SK-N-SH (cell line): ENCODE data around the gene VPS13C. TPM values are rescaled to one million over a fixed set of nuclear protein-coding genes. Genes with fewer than 3 reads are reported as not detected.
A peak's percentile ranks its signal among the peaks of the same experiment; 100 is the strongest.

ENCODE experiments used
- CTCF ChIA-PET: fragments of 300-600, 350-600 bp; formaldehyde crosslinking; extraction: SDS; loops from one replicate; lab custom pipeline; 2021; lab: Yijun Ruan, JAX
- POLR2A ChIA-PET: fragments of 350-600 bp; sonication (Branson Sonifier 250); formaldehyde crosslinking; extraction: SDS; loops from one replicate; lab custom pipeline; 2020; ENCODE audit warnings: antibody characterized with exemption, inconsistent platforms; lab: Yijun Ruan, JAX
- DNase-seq: peaks from one replicate; pipeline ENCODE4 v3.0.0; 2012
- H2AFZ ChIP-seq: fragments of 200-600 bp; sonication (generic); 2 replicates; pipeline ENCODE4 v1.8.1; 2016; ENCODE audit warnings: antibody characterized with exemption, mild to moderate bottlenecking, low read depth
- H3F3A ChIP-seq: fragments of 200-600 bp; sonication (generic); replicated peaks from 2 replicates; pipeline ENCODE3; 2016; ENCODE audit warnings: antibody characterized with exemption, mild to moderate bottlenecking; ENCODE audit not compliant: insufficient read depth
- H3K27ac ChIP-seq, 2 experiments: fragments of 200-500 bp in 1 of 2; fragments of 200-600 bp in 1 of 2; sonication (Bioruptor generic) in 1 of 2; sonication (generic), shearing (Covaris generic) in 1 of 2; 2 replicates each; pipeline versions ENCODE4 v1.5.1 to v1.6.1; 2014 to 2016; ENCODE audit warnings: low read depth in 2 of 2, inconsistent platforms in 1 of 2, low read length in 1 of 2, mild to moderate bottlenecking in 1 of 2, mixed read lengths in 1 of 2
- H3K27me3 ChIP-seq: fragments of 200-600 bp; sonication (generic), shearing (Covaris generic); 2 replicates; pipeline ENCODE4 v1.6.1; 2016; ENCODE audit warnings: mixed run types; ENCODE audit not compliant: insufficient read depth
- H3K36me3 ChIP-seq, 2 experiments: fragments of 200-500 bp in 1 of 2; fragments of 200-600 bp in 1 of 2; sonication (Bioruptor generic) in 1 of 2; sonication (generic) in 1 of 2; replicated peaks in 1 of 2; 2 replicates each; pipeline versions ENCODE3 to v1.5.1; 2014 to 2016; ENCODE audit warnings: low read length in 1 of 2, mild to moderate bottlenecking in 1 of 2; ENCODE audit not compliant: insufficient read depth in 2 of 2, control insufficient read depth in 1 of 2
- H3K4me1 ChIP-seq, 2 experiments: fragments of 200-500 bp in 1 of 2; fragments of 200-600 bp in 1 of 2; sonication (Bioruptor generic) in 1 of 2; sonication (generic), shearing (Covaris generic) in 1 of 2; 2 replicates each; pipeline versions ENCODE4 v1.5.1 to v1.6.1; 2014 to 2016; ENCODE audit warnings: low read depth in 1 of 2, low read length in 1 of 2, mixed run types in 1 of 2; ENCODE audit not compliant: insufficient read depth in 2 of 2, control insufficient read depth in 1 of 2
- H3K4me2 ChIP-seq: fragments of 200-600 bp; sonication (generic), shearing (Covaris generic); 2 replicates; pipeline ENCODE4 v1.6.1; 2017; ENCODE audit warnings: mixed run types
- H3K4me3 ChIP-seq, 2 experiments: fragments of 200-500 bp in 1 of 2; fragments of 200-600 bp in 1 of 2; sonication (Bioruptor generic) in 1 of 2; sonication (generic), shearing (Covaris generic) in 1 of 2; 2 replicates each; pipeline versions ENCODE4 v1.5.1 to v1.8.1; 2014 to 2016; ENCODE audit warnings: low read depth in 2 of 2, inconsistent platforms in 1 of 2, low read length in 1 of 2, mild to moderate bottlenecking in 1 of 2, mixed read lengths in 1 of 2, moderate library complexity in 1 of 2
- H3K79me2 ChIP-seq: fragments of 200-600 bp; sonication (generic); 2 replicates; pipeline ENCODE4 v1.8.1; 2017; ENCODE audit warnings: mild to moderate bottlenecking; ENCODE audit not compliant: insufficient read depth
- H3K9ac ChIP-seq: fragments of 200-600 bp; sonication (generic); 2 replicates; pipeline ENCODE4 v1.6.1; 2017; ENCODE audit warnings: mixed run types
- H3K9me2 ChIP-seq: fragments of 200-600 bp; sonication (generic); 2 replicates; pipeline ENCODE4 v1.6.1; 2017; ENCODE audit warnings: mixed run types
- H3K9me3 ChIP-seq: fragments of 200-600 bp; sonication (generic); 2 replicates; pipeline ENCODE4 v1.6.1; 2017; ENCODE audit warnings: mixed run types, mild to moderate bottlenecking, moderate library complexity
- H4K20me1 ChIP-seq: fragments of 200-600 bp; sonication (generic); 2 replicates; pipeline ENCODE4 v1.6.1; 2017; ENCODE audit warnings: mild to moderate bottlenecking, mixed run types; ENCODE audit not compliant: insufficient read depth
- CTCF ChIP-seq: fragments of 200-600 bp; sonication (generic); IDR thresholded peaks from 2 replicates; pipeline ENCODE4 v1.6.1; 2017; ENCODE audit warnings: antibody characterized with exemption, mild to moderate bottlenecking, moderate library complexity
- ELF1 ChIP-seq: IDR thresholded peaks from 2 replicates; pipeline ENCODE4 v1.4.0; 2012
- MAX ChIP-seq: IDR thresholded peaks from 2 replicates; pipeline ENCODE4 v1.4.0; 2012; ENCODE audit warnings: low read depth
- RCOR1 ChIP-seq: fragments of 150-350 bp; IDR thresholded peaks from 2 replicates; pipeline ENCODE4 v1.6.1; 2017; ENCODE audit warnings: antibody characterized with exemption, low read length
- TEAD4 ChIP-seq: IDR thresholded peaks from 2 replicates; pipeline ENCODE4 v1.4.0; 2012; ENCODE audit warnings: mild to moderate bottlenecking, borderline replicate concordance; ENCODE audit not compliant: insufficient read depth
- WGBS: methylation state at CpG from one replicate; pipeline ENCODE4 v1.1.6; 2017; ENCODE audit warnings: low lambda C conversion rate; 5-methylcytosine and 5-hydroxymethylcytosine counted together
- polyA plus RNA-seq, 3 experiments: library from polyadenylated mRNA; depleted of rRNA; stranded (reverse); fragments of >200 nt; gene quantifications; 2 replicates each; pipeline ENCODE4 v1.2.3, GENCODE V29; 2012

VPS13C gene
- polyA plus RNA-seq, 1 of the 3 experiments (the other 2 are of a cell fraction) = 5.7 TPM

DNA sequence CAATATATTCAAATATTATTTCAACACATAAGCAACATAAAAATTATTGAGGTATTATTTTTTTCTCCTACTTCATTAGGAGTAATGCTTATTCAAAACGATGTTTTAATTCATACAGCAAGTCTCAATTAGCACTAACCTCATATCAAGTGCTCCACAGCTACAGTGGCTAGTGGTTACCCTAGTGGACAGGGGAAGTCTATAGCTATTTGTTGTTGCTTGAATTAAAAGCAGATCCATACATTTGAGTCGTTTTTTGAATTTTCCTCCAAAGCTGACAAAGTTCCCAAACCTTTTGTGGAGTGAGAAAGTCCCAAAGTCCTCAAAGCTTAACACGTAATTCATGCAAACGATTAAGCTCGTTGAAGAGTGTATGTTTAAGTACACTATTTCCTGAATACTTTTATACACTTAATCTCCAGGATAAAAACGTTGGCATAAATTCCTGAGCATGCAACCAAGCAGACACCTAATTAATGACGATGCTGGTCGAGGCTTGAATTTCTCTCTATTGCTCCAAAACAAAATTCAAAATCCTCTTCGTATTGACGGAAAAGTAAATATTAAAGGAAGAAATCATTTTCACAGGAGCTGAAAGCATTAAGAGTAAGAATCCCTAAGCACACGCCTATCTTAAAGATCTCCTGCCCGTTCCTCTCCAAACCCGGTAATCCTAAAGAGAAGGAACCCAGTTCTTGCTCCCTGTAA lies 985 bp downstream of the VPS13C start:
- ChIA-PET POLR2A (no interaction called here), CTCF (interaction anchor here (0.7 to 4.7 kb wide), 14 partner anchors 8 to 248 kb away, joined by 3 to 27 read pairs (median 4); no protein-coding TSS in a partner anchor)
- peak overlapping the region; percentile 74 to 92 for H3K4me3 ChIP-seq
- 11% methylated on average over 13 of the region's 13 CpGs for WGBS
- H3K9me3 ChIP-seq = no peaks in the 10 kb centered on the region
- H3K79me2 ChIP-seq = peaks cover 56% of the 10 kb centered on the region
- peaks cover 14% of the 10 kb centered on the region for H4K20me1 ChIP-seq
- no peaks in the 10 kb centered on the region for H3K27me3 ChIP-seq
- peak; percentile 42 for DNase-seq
- H3K9ac ChIP-seq = peak overlapping the region; percentile 78
- peaks cover 0 to 9% of the 10 kb centered on the region in 2 experiments; a peak in 2 of 4 replicates for H3K4me1 ChIP-seq
- peaks cover 0 to 2% of the 10 kb centered on the region in 2 experiments for H3K36me3 ChIP-seq
- peak; percentile 40 for TF ChIP-seq CTCF
- no peak for TF ChIP-seq MAX
- H3F3A ChIP-seq = peaks cover 8% of the 10 kb centered on the region
- peak overlapping the region; percentile 79; the same call in 1 of the 2 replicates for H2AFZ ChIP-seq
- peak overlapping the region; percentile 89 for H3K4me2 ChIP-seq
- peak overlapping the region; percentile 76 to 89 for H3K27ac ChIP-seq
- H3K9me2 ChIP-seq = no peaks in the 10 kb centered on the region

GRCh38 chr15:62058327-62059028 lies 1.8 kb downstream of the VPS13C start:
- H3K9me2 ChIP-seq = no peaks in the 10 kb centered on the region
- 87% methylated on average over 5 of the region's 5 CpGs for WGBS
- H3K4me1 ChIP-seq = peaks cover 0 to 13% of the 10 kb centered on the region in 2 experiments; a peak in 2 of 4 replicates
- TF ChIP-seq TEAD4 (no peak), CTCF (no peak), ELF1 (no peak), RCOR1 (no peak), MAX (no peak)
- no peak overlapping the region for H2AFZ ChIP-seq
- H3K9ac ChIP-seq = no peak overlapping the region
- H3F3A ChIP-seq = peaks cover 8% of the 10 kb centered on the region
- H3K27ac ChIP-seq = no peak overlapping the region
- ChIA-PET POLR2A (no interaction called here), CTCF (interaction anchor here (0.7 to 4.7 kb wide), 8 partner anchors 9 to 249 kb away, joined by 3 to 27 read pairs (median 5); no protein-coding TSS in a partner anchor)
- H3K79me2 ChIP-seq = peaks cover 64% of the 10 kb centered on the region
- no peaks in the 10 kb centered on the region for H3K9me3 ChIP-seq
- H4K20me1 ChIP-seq = peaks cover 22% of the 10 kb centered on the region
- DNase-seq = no peak
- peak overlapping the region; percentile 89; the same call in 1 of the 2 replicates for H3K4me2 ChIP-seq
- peaks cover 0 to 2% of the 10 kb centered on the region in 2 experiments for H3K36me3 ChIP-seq
- H3K4me3 ChIP-seq = peak overlapping the region in 1 of 2 experiments; percentile 9; a peak in 1 of 4 replicates
- H3K27me3 ChIP-seq = no peaks in the 10 kb centered on the region
